Neural cell (in vitro differentiated cells): Measurements from ENCODE around the gene AP3M1. TPM values are rescaled to one million over a fixed set of nuclear protein-coding genes. Genes with fewer than 3 reads are reported as not detected.

Experiments
- H2AFZ ChIP-seq: fragments of 200-600, 300-800 bp; sonication (generic), shearing (Covaris generic); 2 replicates; pipeline ENCODE4 v1.6.0; 2014; ENCODE audit warnings: low read depth, mild to moderate bottlenecking, antibody characterized with exemption, low read length, moderate library complexity
- H3F3A ChIP-seq: fragments of 200-600 bp; shearing (Covaris generic); 2 replicates; pipeline ENCODE4 v1.6.1; 2016; ENCODE audit warnings: mild to moderate bottlenecking, moderate library complexity, mixed read lengths, antibody characterized with exemption, low read length; ENCODE audit not compliant: insufficient read depth, poor library complexity, severe bottlenecking
- H3K27ac ChIP-seq: fragments of 200-600, 300-800 bp; sonication (generic), shearing (Covaris generic); 2 replicates; pipeline ENCODE4 v1.5.1; 2014; ENCODE audit warnings: mild to moderate bottlenecking, low read length, moderate library complexity
- H3K27me3 ChIP-seq: fragments of 300-800, 200-600 bp; sonication (generic), shearing (Covaris generic); 2 replicates; pipeline ENCODE4 v1.6.0; 2014; ENCODE audit warnings: mild to moderate bottlenecking, low read depth, low read length, moderate library complexity; ENCODE audit not compliant: insufficient read depth
- H3K36me3 ChIP-seq: fragments of 300-800, 200-600 bp; sonication (generic), shearing (Covaris generic); 2 replicates; pipeline ENCODE4 v1.5.1; 2014; ENCODE audit warnings: mild to moderate bottlenecking, antibody characterized with exemption, low read length, moderate library complexity; ENCODE audit not compliant: insufficient read depth
- H3K4me2 ChIP-seq: fragments of 300-800, 200-600 bp; sonication (generic), shearing (Covaris generic); 2 replicates; pipeline ENCODE4 v1.6.0; 2014; ENCODE audit warnings: mild to moderate bottlenecking, low read length
- H3K4me3 ChIP-seq: fragments of 300-800, 200-600 bp; sonication (generic), shearing (Covaris generic); 2 replicates; pipeline ENCODE4 v1.5.1; 2014; ENCODE audit warnings: mild to moderate bottlenecking, low read length, moderate library complexity
- H3K79me2 ChIP-seq: fragments of 200-600 bp; shearing (Covaris generic); replicated peaks from 2 replicates; pipeline ENCODE4 v1.6.0; 2014; ENCODE audit warnings: mild to moderate bottlenecking, low read length, moderate library complexity; ENCODE audit not compliant: insufficient read depth
- H3K9ac ChIP-seq: fragments of 300-800, 200-600 bp; sonication (generic), shearing (Covaris generic); 2 replicates; pipeline ENCODE4 v1.6.1; 2016; ENCODE audit warnings: mild to moderate bottlenecking, low read length, mixed read lengths
- H3K9me2 ChIP-seq: fragments of 200-600 bp; shearing (Covaris generic); 2 replicates; pipeline ENCODE4 v1.6.1; 2016; ENCODE audit warnings: mild to moderate bottlenecking, low read length, mixed read lengths; ENCODE audit not compliant: insufficient read depth
- H3K9me3 ChIP-seq: fragments of 200-600, 300-800 bp; sonication (generic), shearing (Covaris generic); 2 replicates; pipeline ENCODE4 v1.6.1; 2016; ENCODE audit warnings: mild to moderate bottlenecking, mixed run types, low read length, moderate library complexity, mixed read lengths
- H4K20me1 ChIP-seq: fragments of 200-600 bp; shearing (Covaris generic); 2 replicates; pipeline ENCODE4 v1.6.1; 2016; ENCODE audit warnings: mild to moderate bottlenecking, mixed run types; ENCODE audit not compliant: insufficient read depth
- CTCF ChIP-seq: fragments of 450-650 bp; IDR thresholded peaks from 2 replicates; pipeline ENCODE4 v1.5.1; 2014; ENCODE audit warnings: antibody characterized with exemption, mild to moderate bottlenecking, moderate library complexity; ENCODE audit not compliant: poor library complexity, severe bottlenecking
- EP300 ChIP-seq: fragments of 450-650 bp; conservative IDR thresholded peaks from 2 replicates; pipeline ENCODE4 v1.6.1; 2014; ENCODE audit warnings: antibody characterized with exemption, mild to moderate bottlenecking, moderate library complexity; ENCODE audit not compliant: poor library complexity, severe bottlenecking
- EZH2 ChIP-seq: fragments of 200-600, 300-800 bp; shearing (Covaris generic), sonication (generic); IDR thresholded peaks from 2 replicates; pipeline ENCODE4 v1.6.1; 2014; ENCODE audit warnings: antibody characterized with exemption, low read length, borderline replicate concordance, mild to moderate bottlenecking; ENCODE audit not compliant: insufficient read depth, poor library complexity, severe bottlenecking
- MXI1 ChIP-seq: fragments of 450-650 bp; conservative IDR thresholded peaks from 2 replicates; pipeline ENCODE4 v1.6.1; 2014; ENCODE audit warnings: antibody characterized with exemption, mild to moderate bottlenecking; ENCODE audit not compliant: poor library complexity, severe bottlenecking
- POLR2AphosphoS5 ChIP-seq: IDR thresholded peaks from 2 replicates; pipeline ENCODE4 v1.6.1; 2012
- RAD21 ChIP-seq: fragments of 450-650 bp; conservative IDR thresholded peaks from 2 replicates; pipeline ENCODE4 v1.6.1; 2014; ENCODE audit warnings: antibody characterized with exemption, mild to moderate bottlenecking, moderate library complexity
- REST ChIP-seq: IDR thresholded peaks from 2 replicates; pipeline ENCODE4 v1.6.1; 2012; ENCODE audit warnings: borderline replicate concordance
- SMC3 ChIP-seq: fragments of 450-650 bp; conservative IDR thresholded peaks from 2 replicates; pipeline ENCODE4 v1.6.1; 2014; ENCODE audit warnings: antibody characterized with exemption, mild to moderate bottlenecking, moderate library complexity; ENCODE audit not compliant: poor library complexity
- TAF1 ChIP-seq: IDR thresholded peaks from 2 replicates; pipeline ENCODE4 v1.6.1; 2012; ENCODE audit warnings: low read depth
- polyA plus RNA-seq: library from polyadenylated mRNA; depleted of rRNA; stranded (reverse); fragments of >200 nt; gene quantifications from 2 replicates; pipeline ENCODE4 v1.2.3, GENCODE V29; 2014

AP3M1 gene
- polyA plus RNA-seq, 1 donor from 2014 or later = 26.7 TPM

GRCh38 chr10:74099420-74099819 lies 51.2 kb downstream of the AP3M1 start:
- no peaks in the 10 kb centered on the region for H3K27me3 ChIP-seq
- H3K79me2 ChIP-seq = no peaks in the 10 kb centered on the region
- TF ChIP-seq EP300 (no peak), RAD21 (no peak), POLR2AphosphoS5 (no peak), CTCF (no peak), MXI1 (no peak), TAF1 (no peak), REST (no peak)
- H3F3A ChIP-seq = no peaks in the 10 kb centered on the region
- no peak overlapping the region for H3K27ac ChIP-seq
- no peak overlapping the region for H3K4me2 ChIP-seq
- no peak overlapping the region for H2AFZ ChIP-seq
- no peak overlapping the region for H3K4me3 ChIP-seq
- H3K36me3 ChIP-seq = peaks cover 4% of the 10 kb centered on the region
- no peaks in the 10 kb centered on the region for H4K20me1 ChIP-seq
- H3K9me2 ChIP-seq = no peaks in the 10 kb centered on the region
- H3K9me3 ChIP-seq = no peaks in the 10 kb centered on the region
- H3K9ac ChIP-seq = no peak overlapping the region

GRCh38 chr10:74097776-74098175 lies 52.9 kb downstream of the AP3M1 start:
- H3K79me2 ChIP-seq = no peaks in the 10 kb centered on the region
- H3K36me3 ChIP-seq = peaks cover 4% of the 10 kb centered on the region

More at GRCh38 chr10:74097776-74098175, 52.9 kb downstream of the AP3M1 start:
- H3K4me3 ChIP-seq = no peak overlapping the region
- H3K9me3 ChIP-seq = no peaks in the 10 kb centered on the region
- TF ChIP-seq POLR2AphosphoS5 (no peak), EP300 (no peak), MXI1 (no peak), RAD21 (no peak), SMC3 (no peak), REST (no peak), TAF1 (no peak), CTCF (no peak), EZH2 (no peak)
- no peak overlapping the region for H2AFZ ChIP-seq
- no peaks in the 10 kb centered on the region for H3K9me2 ChIP-seq
- no peaks in the 10 kb centered on the region for H3K27me3 ChIP-seq
- no peak overlapping the region for H3K4me2 ChIP-seq
- no peaks in the 10 kb centered on the region for H3F3A ChIP-seq
- H3K9ac ChIP-seq = no peak overlapping the region
- no peak overlapping the region for H3K27ac ChIP-seq
- no peaks in the 10 kb centered on the region for H4K20me1 ChIP-seq
